Adrenal gland (tissue), 12 donors: ENCODE data around the gene AMBP. TPM values are rescaled to one million over a fixed set of nuclear protein-coding genes. Genes with fewer than 3 reads are reported as not detected.

Experiments used
- DNase-seq, 7 donors: peaks; one replicate each; pipeline ENCODE4 v3.0.0-alpha.2; 2019 to 2020
- H3K27ac ChIP-seq, 5 donors: fragments of 200-600 bp; sonication (generic) in 4 of 5; 1 replicate in 3 of 5; 2 replicates in 2 of 5; pipeline versions ENCODE4 v1.5.1 to v1.8.0; 2016 to 2020; ENCODE audit warnings: mild to moderate bottlenecking in 1 of 5
- H3K27me3 ChIP-seq: fragments of 200-600 bp; 2 replicates; pipeline ENCODE4 v1.8.0; 2021
- H3K36me3 ChIP-seq, 2 donors: fragments of 200-600 bp; replicated peaks in 1 of 2; 1 replicate in 1 of 2; 2 replicates in 1 of 2; pipeline versions ENCODE4 v1.5.1 to v1.8.0; 2018 to 2022
- H3K4me1 ChIP-seq, 2 donors: fragments of 200-600 bp; replicated peaks in 1 of 2; 1 replicate in 1 of 2; 2 replicates in 1 of 2; pipeline versions ENCODE4 v1.5.1 to v1.8.0; 2018 to 2021
- H3K4me3 ChIP-seq, 4 donors: fragments of 200-600 bp; sonication (generic) in 3 of 4; one replicate each; pipeline ENCODE4 v1.5.1; 2016 to 2018
- H3K9me3 ChIP-seq, 3 donors: fragments of 200-600 bp; sonication (generic) in 1 of 3; replicated peaks in 1 of 3; 1 replicate in 2 of 3; 2 replicates in 1 of 3; pipeline versions ENCODE4 v1.5.1 to v1.8.0; 2016 to 2021
- CTCF ChIP-seq, 6 experiments: fragments of 450-650 bp in 4 of 6; fragments of 200-600 bp in 2 of 6; sonication (generic) in 1 of 6; IDR thresholded peaks; 1 replicate in 5 of 6; 2 replicates in 1 of 6; pipeline versions ENCODE4 v1.5.1 to v1.8.0; 2016 to 2021; ENCODE audit warnings: antibody characterized with exemption in 6 of 6, mild to moderate bottlenecking in 2 of 6, moderate library complexity in 1 of 6
- POLR2A ChIP-seq, 2 donors: fragments of 450-650 bp; IDR thresholded peaks; one replicate each; pipeline ENCODE4 v1.6.1; 2017; ENCODE audit warnings: antibody characterized with exemption in 2 of 2, mild to moderate bottlenecking in 2 of 2, moderate library complexity in 1 of 2
- WGBS, 4 donors: extraction: QIAGEN DNeasy Blood & Tissue Kit in 2 of 4; methylation state at CpG; one replicate each; pipeline versions ENCODE4 v1.1.5 to v1.1.7; 2013 to 2017; 5-methylcytosine and 5-hydroxymethylcytosine counted together
- intact Hi-C, 2 donors: fragments of 100-400 bp; cut with DNase I; formaldehyde crosslinking; loops; one replicate each; pipeline versions ENCODE4 v1.14.1 to v1.15.0; 2022 to 2023
- polyA plus RNA-seq, 3 donors: library from polyadenylated mRNA; stranded (reverse); fragments of 200-250 nt in 2 of 3; fragments of 350-450 nt in 1 of 3; fragmentation: Illumina TruSeq in 1 of 3; extraction: RNeasy Lipid Tissue Mini Kit (QIAGEN cat#74804) in 1 of 3; gene quantifications; one replicate each; pipeline ENCODE4 v1.2.3, GENCODE V29; 2013 to 2014
- total RNA-seq, 9 donors: library from RNA; depleted of rRNA in 4 of 9; stranded (reverse); fragments of >200 nt in 4 of 9; fragments of 120-200 nt in 1 of 9; fragmentation: NEBNext Ultra II Directional in 1 of 9; extraction: Animal tissue kit (Norgen Biotek cat#: 25700) in 1 of 9; gene quantifications; one replicate each; pipeline versions ENCODE4 v1.1.0 to v1.2.4, GENCODE V29; 2013 to 2023
- donor health status: healthy with polysubstance abuse.
- donor health status: Bipolar disorder and iron deficiency.
- donor health status: DM: yes; HTN: yes; CAD: no.
- donor health status: DM: no; HTN: no; CAD: no.
- donor health status: DM: no; HTN: no; CAD: no.
- donor health status: DM: yes; HTN: yes; CAD: no.

AMBP gene
- total and polyA plus RNA-seq, 12 donors: 0.17 to 2.8 (median 0.44) TPM; not detected in 5

GRCh38 chr9:114115654-114116125 lies 37.6 kb upstream of the AMBP start:
- no peak for DNase-seq
- 79 to 91% (median 85%) methylated on average over 8 to 9 of the region's 9 CpGs for WGBS, 4 donors
- TF ChIP-seq CTCF (IDR thresholded peaks at IDR 0.05) (no peak), POLR2A (IDR thresholded peaks at IDR 0.05) (no peak)
- H3K9me3 ChIP-seq: no peaks in the 10 kb centered on the region
- H3K4me1 ChIP-seq: no peaks in the 10 kb centered on the region
- intact Hi-C loops: no loop called here
- peaks cover 18% of the 10 kb centered on the region for H3K27me3 ChIP-seq
- no peaks in the 10 kb centered on the region for H3K36me3 ChIP-seq
- no peak overlapping the region for H3K4me3 ChIP-seq
- no peak overlapping the region for H3K27ac ChIP-seq

- DNase-seq: no peak
- Histone ChIP-seq H3K27me3 (peaks cover 18% of the 10 kb centered on the region), H3K4me3 (no peak overlapping the region), H3K27ac (no peak overlapping the region), H3K4me1 (no peaks in the 10 kb centered on the region), H3K9me3 (no peaks in the 10 kb centered on the region), H3K36me3 (no peaks in the 10 kb centered on the region)
- 49 to 59% (median 54%) methylated on average over 2 of the region's 2 CpGs for WGBS, 4 donors
- no peak for TF ChIP-seq CTCF (IDR thresholded peaks at IDR 0.05)
- no peak for TF ChIP-seq POLR2A (IDR thresholded peaks at IDR 0.05)
- intact Hi-C loops: no loop called here
Observed at GRCh38 chr9:114114364-114114763, 36.3 kb upstream of the AMBP start.

- TF ChIP-seq CTCF (IDR thresholded peaks at IDR 0.05) (no peak), POLR2A (IDR thresholded peaks at IDR 0.05) (no peak)
- Histone ChIP-seq H3K4me1 (no peaks in the 10 kb centered on the region), H3K9me3 (no peaks in the 10 kb centered on the region), H3K27me3 (peaks cover 13% of the 10 kb centered on the region), H3K27ac (peak overlapping the region in 1 of 5 donors; percentile 11), H3K4me3 (no peak overlapping the region), H3K36me3 (no peaks in the 10 kb centered on the region)
- peak; percentile 65 to 92 (median 86) for DNase-seq
- intact Hi-C loops: no loop called here
- 24 to 38% (median 28%) methylated on average over 3 to 10 of the region's 10 CpGs for WGBS, 4 donors
Observed at GRCh38 chr9:114112778-114113584, 34.9 kb upstream of the AMBP start.

- Histone ChIP-seq H3K36me3 (no peaks in the 10 kb centered on the region), H3K4me3 (no peak overlapping the region), H3K27ac (peak overlapping the region in 1 of 5 donors; percentile 11), H3K9me3 (no peaks in the 10 kb centered on the region), H3K27me3 (peaks cover 12% of the 10 kb centered on the region), H3K4me1 (no peaks in the 10 kb centered on the region)
- WGBS, 4 donors: 63 to 100% (median 79%) methylated on average over 1 of the region's 1 CpG
- TF ChIP-seq CTCF (IDR thresholded peaks at IDR 0.05) (no peak), POLR2A (IDR thresholded peaks at IDR 0.05) (no peak)
- intact Hi-C loops: no loop called here
- no peak for DNase-seq
Observed at GRCh38 chr9:114112325-114112724, 34.2 kb upstream of the AMBP start.
